Gastrocnemius medialis (tissue), 4 donors: ENCODE results near the gene RNASEH1.

Experiments used
- POLR2A ChIP-seq, 2 donors: fragments of 450-650 bp; IDR thresholded peaks; one replicate each; pipeline ENCODE4 v1.6.1; 2017; ENCODE audit warnings: antibody characterized with exemption in 2 of 2, mild to moderate bottlenecking in 2 of 2, moderate library complexity in 2 of 2
- TF ChIP-seq, protein P1 (sequence below), 5 experiments: fragments of 450-650 bp in 3 of 5; fragments of 200-600 bp in 2 of 5; sonication (generic) in 2 of 5; IDR thresholded peaks in 4 of 5; conservative IDR thresholded peaks in 1 of 5; 1 replicate in 4 of 5; 2 replicates in 1 of 5; pipeline ENCODE4 v1.5.1; 2016 to 2019; ENCODE audit warnings: antibody characterized with exemption in 5 of 5, mild to moderate bottlenecking in 3 of 5, moderate library complexity in 3 of 5

DNA sequence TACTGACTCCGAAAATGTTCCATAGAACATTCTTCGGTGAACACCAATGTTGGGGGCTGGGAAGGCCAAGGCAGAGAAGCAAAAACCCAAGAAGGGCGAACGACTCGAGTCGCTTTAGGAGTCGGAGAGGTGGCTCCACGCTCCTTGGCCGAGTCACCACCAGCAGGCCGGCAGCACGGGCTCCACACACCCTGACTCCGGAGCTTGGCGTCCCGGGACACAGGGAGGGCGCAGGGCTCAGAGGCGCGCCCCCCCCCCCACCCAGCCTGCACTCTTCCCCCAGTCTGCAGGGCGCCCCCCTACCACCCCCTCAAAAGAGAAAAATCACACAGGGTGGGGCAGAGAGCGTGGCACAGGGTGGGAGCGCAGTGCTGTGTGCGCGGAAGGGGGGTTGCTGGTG is 31.3 kb downstream of the RNASEH1 start:
- TF ChIP-seq, protein P1, sequence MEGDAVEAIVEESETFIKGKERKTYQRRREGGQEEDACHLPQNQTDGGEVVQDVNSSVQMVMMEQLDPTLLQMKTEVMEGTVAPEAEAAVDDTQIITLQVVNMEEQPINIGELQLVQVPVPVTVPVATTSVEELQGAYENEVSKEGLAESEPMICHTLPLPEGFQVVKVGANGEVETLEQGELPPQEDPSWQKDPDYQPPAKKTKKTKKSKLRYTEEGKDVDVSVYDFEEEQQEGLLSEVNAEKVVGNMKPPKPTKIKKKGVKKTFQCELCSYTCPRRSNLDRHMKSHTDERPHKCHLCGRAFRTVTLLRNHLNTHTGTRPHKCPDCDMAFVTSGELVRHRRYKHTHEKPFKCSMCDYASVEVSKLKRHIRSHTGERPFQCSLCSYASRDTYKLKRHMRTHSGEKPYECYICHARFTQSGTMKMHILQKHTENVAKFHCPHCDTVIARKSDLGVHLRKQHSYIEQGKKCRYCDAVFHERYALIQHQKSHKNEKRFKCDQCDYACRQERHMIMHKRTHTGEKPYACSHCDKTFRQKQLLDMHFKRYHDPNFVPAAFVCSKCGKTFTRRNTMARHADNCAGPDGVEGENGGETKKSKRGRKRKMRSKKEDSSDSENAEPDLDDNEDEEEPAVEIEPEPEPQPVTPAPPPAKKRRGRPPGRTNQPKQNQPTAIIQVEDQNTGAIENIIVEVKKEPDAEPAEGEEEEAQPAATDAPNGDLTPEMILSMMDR (IDR thresholded peaks at IDR 0.05 in 4 of 5, conservative IDR thresholded peaks at IDR 0.05 in 1 of 5): no peak
- TF ChIP-seq POLR2A (IDR thresholded peaks at IDR 0.05): no peak
